AG04449 (cell line): ENCODE results near the gene CCNG1.
"Not testable (repeated sequence)": the region's sequence is repeated elsewhere in the genome, so short reads cannot be mapped to it uniquely, and the experiment has no call there.

Experiments used
- CTCF ChIA-PET: fragments of 350-600 bp; formaldehyde crosslinking; extraction: SDS; loops from one replicate; lab custom pipeline; 2021; ENCODE audit warnings: antibody characterized with exemption; lab: Yijun Ruan, JAX
- POLR2A ChIA-PET: fragments of 400-600, 350-600 bp; formaldehyde crosslinking; extraction: SDS; loops from one replicate; lab custom pipeline; 2020; ENCODE audit warnings: antibody characterized with exemption, inconsistent platforms; lab: Yijun Ruan, JAX
- DNase-seq: peaks from one replicate; pipeline ENCODE4 v3.0.0-alpha.2; 2010; ENCODE audit warnings: low read depth, low spot score
- H3K4me3 ChIP-seq: 2 replicates; pipeline ENCODE4 v1.5.1; 2011; ENCODE audit warnings: low read depth, mild to moderate bottlenecking, control low read depth, low read length
- TF ChIP-seq, protein P1 (sequence below): IDR thresholded peaks from one replicate; pipeline ENCODE4 v1.5.1; 2011; ENCODE audit warnings: mild to moderate bottlenecking, moderate library complexity, low read length, control low read depth, inconsistent platforms; ENCODE audit not compliant: insufficient read depth; ENCODE audit errors: missing control alignments

Gene CCNG1

DNA sequence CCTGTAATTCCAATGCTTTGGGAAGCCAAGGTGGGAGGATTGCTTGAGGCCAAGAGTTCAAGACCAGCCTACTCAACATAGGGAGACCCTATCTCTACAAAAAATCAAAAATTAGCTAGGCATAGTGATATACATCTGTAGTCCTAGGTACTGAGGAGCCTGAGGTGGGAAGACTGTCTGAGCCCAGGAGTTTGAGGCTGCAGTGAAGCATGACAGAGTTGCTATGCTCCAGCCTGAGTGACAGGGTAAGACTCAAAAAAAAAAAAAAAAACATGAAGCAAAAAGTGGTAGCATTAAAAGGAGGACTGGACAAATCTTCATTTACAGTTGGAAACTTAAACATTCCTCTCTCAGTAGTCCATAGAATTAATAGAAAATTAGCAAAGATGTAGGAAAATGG is 9.8 kb downstream of the CCNG1 start:
- TF ChIP-seq, protein P1, sequence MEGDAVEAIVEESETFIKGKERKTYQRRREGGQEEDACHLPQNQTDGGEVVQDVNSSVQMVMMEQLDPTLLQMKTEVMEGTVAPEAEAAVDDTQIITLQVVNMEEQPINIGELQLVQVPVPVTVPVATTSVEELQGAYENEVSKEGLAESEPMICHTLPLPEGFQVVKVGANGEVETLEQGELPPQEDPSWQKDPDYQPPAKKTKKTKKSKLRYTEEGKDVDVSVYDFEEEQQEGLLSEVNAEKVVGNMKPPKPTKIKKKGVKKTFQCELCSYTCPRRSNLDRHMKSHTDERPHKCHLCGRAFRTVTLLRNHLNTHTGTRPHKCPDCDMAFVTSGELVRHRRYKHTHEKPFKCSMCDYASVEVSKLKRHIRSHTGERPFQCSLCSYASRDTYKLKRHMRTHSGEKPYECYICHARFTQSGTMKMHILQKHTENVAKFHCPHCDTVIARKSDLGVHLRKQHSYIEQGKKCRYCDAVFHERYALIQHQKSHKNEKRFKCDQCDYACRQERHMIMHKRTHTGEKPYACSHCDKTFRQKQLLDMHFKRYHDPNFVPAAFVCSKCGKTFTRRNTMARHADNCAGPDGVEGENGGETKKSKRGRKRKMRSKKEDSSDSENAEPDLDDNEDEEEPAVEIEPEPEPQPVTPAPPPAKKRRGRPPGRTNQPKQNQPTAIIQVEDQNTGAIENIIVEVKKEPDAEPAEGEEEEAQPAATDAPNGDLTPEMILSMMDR: no peak
- DNase-seq: no peak
- POLR2A ChIA-PET: no interaction called here
- CTCF ChIA-PET: interaction anchor here (0.6 kb wide), 1 partner anchor 12 kb away, joined by 3 read pairs; no protein-coding TSS in a partner anchor
- H3K4me3 ChIP-seq: no peak overlapping the region

DNA sequence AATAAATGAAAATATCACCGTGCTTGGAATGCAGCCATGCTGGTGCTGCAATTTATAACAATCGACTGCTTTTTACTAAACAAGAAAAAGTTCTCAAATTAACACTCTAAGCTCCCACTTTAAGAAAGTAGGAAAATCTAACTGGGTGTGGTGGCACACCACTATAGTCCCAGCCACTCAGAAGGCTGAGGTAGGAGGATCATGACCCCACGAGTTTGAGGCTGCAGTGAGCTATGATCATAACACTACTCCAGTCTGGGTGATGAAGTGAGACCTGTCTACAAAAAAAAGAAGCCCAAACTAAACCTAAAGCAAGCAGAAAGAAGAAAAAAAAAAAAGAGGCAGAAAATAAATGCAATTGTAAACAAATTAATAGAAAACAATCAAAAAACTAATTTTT is 10.5 kb downstream of the CCNG1 start:
- POLR2A ChIA-PET: interaction anchor here (1.4 kb wide), 1 partner anchor 12 kb away, joined by 3 read pairs; the partner anchor contains the start of genes HMMR and NUDCD2
- DNase-seq: no peak
- TF ChIP-seq, protein P1: no peak
- no peak overlapping the region for H3K4me3 ChIP-seq
- CTCF ChIA-PET: interaction anchor here (0.6 kb wide), 1 partner anchor 12 kb away, joined by 3 read pairs; no protein-coding TSS in a partner anchor

DNA sequence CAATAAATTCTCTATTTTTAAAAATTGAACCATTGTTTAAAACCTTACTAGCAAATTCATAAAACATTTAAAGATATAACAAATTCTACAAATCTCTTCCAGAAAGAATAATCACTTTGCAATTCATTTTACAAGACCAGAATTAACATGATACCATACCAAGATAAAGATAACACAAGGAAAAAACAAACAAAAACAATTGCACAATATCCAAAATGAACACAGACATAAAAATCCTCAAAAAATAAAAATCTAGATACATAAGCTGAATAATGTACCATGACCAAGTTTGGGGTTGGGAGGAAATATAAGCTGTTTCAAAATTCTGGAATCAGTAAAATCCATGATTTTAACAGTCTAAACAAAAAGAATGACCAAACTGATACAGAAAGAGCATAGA is 11.1 kb downstream of the CCNG1 start:
- CTCF ChIA-PET: no interaction called here
- no peak overlapping the region for H3K4me3 ChIP-seq
- TF ChIP-seq, protein P1: no peak
- POLR2A ChIA-PET: interaction anchor here (0.6 to 1.4 kb wide), 3 partner anchors 9 to 12 kb away, joined by 3 read pairs; partner anchors contain the start of genes HMMR and NUDCD2
- no peak for DNase-seq

DNA sequence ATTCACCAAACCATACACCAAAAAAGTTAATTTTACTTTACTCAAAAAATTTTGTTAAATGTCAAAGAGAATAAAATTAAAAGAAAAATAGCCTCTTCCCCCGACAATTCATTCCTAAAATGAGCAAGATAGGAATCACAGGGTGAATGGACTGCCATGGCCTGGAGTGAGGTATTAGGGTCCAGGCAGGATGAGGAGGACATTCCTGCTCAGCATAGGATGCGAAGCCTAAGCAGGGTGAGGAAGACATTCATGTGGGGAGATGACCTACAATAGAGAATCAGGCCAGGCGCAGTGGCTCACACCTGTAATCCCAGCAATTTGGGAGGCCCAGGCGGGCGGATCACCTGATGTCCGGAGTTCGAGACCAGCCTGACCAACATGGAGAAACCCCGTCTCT is 14.1 kb downstream of the CCNG1 start:
- ChIA-PET POLR2A (no interaction called here), CTCF (no interaction called here)
- TF ChIP-seq, protein P1: no peak
- no peak overlapping the region for H3K4me3 ChIP-seq
- DNase-seq: no peak

DNA sequence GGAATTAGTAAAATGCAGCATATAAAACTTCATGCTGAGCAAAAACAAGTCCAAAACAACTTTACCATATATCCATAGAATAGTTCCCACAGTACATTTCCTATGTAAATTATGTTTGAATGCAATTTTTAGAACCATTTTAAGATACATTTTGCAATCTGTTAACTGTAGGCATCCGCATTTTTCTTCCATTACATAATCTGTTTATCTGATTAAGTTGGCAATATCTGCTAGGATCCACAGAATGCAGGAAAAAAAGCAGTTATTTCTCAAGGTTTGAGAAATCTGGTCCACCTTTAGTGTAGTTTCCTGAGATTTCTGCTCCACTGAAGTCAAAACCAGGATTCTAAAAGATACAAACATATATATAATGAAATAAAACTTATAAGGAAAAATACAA is 16.3 kb downstream of the CCNG1 start:
- no peak for DNase-seq
- TF ChIP-seq, protein P1: no peak
- no peak overlapping the region for H3K4me3 ChIP-seq
- CTCF ChIA-PET: no interaction called here
- POLR2A ChIA-PET: no interaction called here

DNA sequence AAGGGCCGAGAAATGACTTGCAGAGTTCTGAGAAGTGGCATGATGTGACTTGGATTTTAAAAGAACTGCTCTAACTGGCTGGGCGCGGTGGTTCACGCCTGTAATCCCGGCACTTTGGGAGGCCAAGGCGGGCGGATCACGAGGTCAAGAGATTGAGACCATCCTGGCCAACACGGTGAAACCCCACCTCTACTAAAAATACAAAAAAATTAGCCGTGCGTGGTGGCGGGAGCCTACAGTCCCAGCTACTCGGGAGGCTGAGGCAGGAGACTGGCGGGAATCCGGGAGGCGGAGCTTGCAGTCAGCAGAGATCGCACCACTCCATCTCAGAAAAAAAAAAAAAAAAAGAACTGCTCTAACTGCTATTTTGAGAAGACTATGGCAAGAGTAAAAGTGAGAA is 18.0 kb downstream of the CCNG1 start:
- DNase-seq, H3K4me3 ChIP-seq, CTCF ChIA-PET: not testable (repeated sequence)
- POLR2A ChIA-PET: interaction anchor here (0.7 kb wide), 1 partner anchor 388 kb away, joined by 6 read pairs; no protein-coding TSS in a partner anchor

DNA sequence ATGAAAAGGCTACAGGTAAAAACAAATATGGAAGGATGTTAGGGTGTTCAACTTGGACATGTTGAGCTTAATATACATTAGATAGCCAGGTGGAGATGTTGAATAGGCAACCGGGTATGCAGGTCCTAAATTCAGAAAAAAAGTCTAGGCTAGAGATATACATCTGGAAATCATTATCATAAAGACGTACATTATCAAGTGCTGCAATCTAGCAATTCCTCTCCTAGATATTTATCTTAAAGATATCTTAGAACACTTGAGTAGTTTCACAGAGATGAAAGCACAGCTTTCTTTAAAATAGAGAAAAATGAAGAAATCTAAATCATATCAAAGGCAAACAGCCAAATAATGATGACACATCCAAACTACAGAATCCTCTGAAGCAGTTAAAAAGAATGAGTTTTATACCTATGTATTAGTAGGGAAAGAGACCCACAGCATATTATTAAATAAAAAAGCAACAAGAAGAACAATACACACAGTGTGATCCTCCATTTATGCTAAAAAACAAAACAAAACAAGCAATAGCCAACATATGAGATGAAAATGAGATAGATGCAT is 18.7 kb downstream of the CCNG1 start:
- ChIA-PET CTCF (interaction anchor here (1.3 kb wide), 1 partner anchor 11 kb away, joined by 3 read pairs; no protein-coding TSS in a partner anchor), POLR2A (interaction anchor here (0.7 kb wide), 1 partner anchor 18 kb away, joined by 3 read pairs; no protein-coding TSS in a partner anchor)
- TF ChIP-seq, protein P1: no peak
- DNase-seq: no peak
- no peak overlapping the region for H3K4me3 ChIP-seq
